ENCODE results near the gene ATP8A1. TPM values are rescaled to one million over a fixed set of nuclear protein-coding genes. Genes with fewer than 3 reads are reported as not detected.

Gene ATP8A1
- total RNA-seq, 4 donors from 2014 or later, result 6.2 to 10.8 (median 7.1) TPM

DNA sequence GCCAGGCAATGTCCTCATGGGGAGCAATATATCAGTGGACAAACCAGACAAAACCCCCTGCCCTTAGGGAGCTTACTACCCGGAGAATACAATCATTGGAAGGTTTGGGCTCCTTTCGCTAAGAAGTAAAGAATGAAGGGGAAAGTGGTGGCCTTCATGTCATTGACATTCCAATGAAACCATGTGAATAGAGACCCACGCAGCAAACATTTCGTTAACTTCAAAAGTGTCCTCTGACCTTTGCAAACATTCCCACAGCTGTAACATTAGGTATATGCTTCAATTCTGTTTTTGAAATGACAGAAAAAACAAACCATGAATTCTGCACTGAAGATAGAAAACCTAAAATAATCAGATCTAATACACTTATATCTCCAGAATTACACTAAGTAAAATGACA lies 7.0 kb downstream of the ATP8A1 start:
- intact Hi-C loops (cut with DNase I), result no loop called here
- H3K4me1 ChIP-seq, result peaks cover 8 to 16% (median 13%) of the 10 kb centered on the region in 4 donors
- H3K27ac ChIP-seq (replicated peaks in 1 of 4), result no peak overlapping the region
- WGBS, result 89% methylated on average over 4 of the region's 4 CpGs
- H3K4me3 ChIP-seq, result no peak overlapping the region
- H3K36me3 ChIP-seq, result no peaks in the 10 kb centered on the region
- no peak for TF ChIP-seq POLR2A (IDR thresholded peaks at IDR 0.05; ENCODE audit: low read depth)
- no peak for TF ChIP-seq POLR2AphosphoS5 (IDR thresholded peaks at IDR 0.05)
- H3K27me3 ChIP-seq, result no peaks in the 10 kb centered on the region
- H3K9me3 ChIP-seq, result no peaks in the 10 kb centered on the region
- no peak for DNase-seq (ENCODE audit: extremely low spot score)

DNA sequence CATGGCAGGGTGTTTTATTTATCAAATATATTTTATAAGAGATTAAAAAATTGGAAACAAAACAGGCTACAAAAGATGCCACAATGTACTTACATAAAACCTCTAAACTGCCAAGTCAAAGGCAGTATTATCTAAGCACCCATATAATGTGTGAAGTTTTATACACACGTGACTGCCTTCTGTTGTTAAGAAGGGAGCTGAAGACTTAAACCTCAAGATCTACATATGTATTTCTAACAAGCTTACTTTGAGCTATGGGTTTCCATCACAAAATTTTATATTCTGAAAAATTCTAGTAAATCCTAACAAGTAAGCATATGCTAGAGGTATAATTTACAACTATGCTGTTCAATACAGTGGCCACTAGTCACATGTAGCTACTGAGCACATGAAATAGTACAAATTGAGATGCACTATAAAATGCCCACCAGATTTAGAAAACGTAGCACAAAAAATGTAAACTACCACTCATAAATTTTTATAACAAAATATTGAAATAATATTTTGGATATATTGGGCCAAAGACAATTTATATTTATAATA lies 9.8 kb downstream of the ATP8A1 start:
- intact Hi-C loops (cut with DNase I), result no loop called here
- H3K9me3 ChIP-seq, result no peaks in the 10 kb centered on the region
- H3K27me3 ChIP-seq, result no peaks in the 10 kb centered on the region
- H3K36me3 ChIP-seq, result no peaks in the 10 kb centered on the region
- TF ChIP-seq POLR2AphosphoS5 (IDR thresholded peaks at IDR 0.05), result no peak
- TF ChIP-seq EP300 (IDR thresholded peaks at IDR 0.05), result no peak
- TF ChIP-seq, protein P1, sequence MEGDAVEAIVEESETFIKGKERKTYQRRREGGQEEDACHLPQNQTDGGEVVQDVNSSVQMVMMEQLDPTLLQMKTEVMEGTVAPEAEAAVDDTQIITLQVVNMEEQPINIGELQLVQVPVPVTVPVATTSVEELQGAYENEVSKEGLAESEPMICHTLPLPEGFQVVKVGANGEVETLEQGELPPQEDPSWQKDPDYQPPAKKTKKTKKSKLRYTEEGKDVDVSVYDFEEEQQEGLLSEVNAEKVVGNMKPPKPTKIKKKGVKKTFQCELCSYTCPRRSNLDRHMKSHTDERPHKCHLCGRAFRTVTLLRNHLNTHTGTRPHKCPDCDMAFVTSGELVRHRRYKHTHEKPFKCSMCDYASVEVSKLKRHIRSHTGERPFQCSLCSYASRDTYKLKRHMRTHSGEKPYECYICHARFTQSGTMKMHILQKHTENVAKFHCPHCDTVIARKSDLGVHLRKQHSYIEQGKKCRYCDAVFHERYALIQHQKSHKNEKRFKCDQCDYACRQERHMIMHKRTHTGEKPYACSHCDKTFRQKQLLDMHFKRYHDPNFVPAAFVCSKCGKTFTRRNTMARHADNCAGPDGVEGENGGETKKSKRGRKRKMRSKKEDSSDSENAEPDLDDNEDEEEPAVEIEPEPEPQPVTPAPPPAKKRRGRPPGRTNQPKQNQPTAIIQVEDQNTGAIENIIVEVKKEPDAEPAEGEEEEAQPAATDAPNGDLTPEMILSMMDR (IDR thresholded peaks at IDR 0.05), result no peak
- TF ChIP-seq POLR2A (IDR thresholded peaks at IDR 0.05; ENCODE audit: low read depth), result no peak
- no peak overlapping the region for H3K4me3 ChIP-seq
- H3K4me1 ChIP-seq, result no peaks in the 10 kb centered on the region
- WGBS, result 94% methylated on average over 2 of the region's 2 CpGs
- no peak overlapping the region for H3K27ac ChIP-seq (replicated peaks in 1 of 4)
- DNase-seq (ENCODE audit: extremely low spot score), result no peak

GRCh38 chr4:42646013-42646784 lies 10.7 kb downstream of the ATP8A1 start:
- H3K9me3 ChIP-seq, result no peaks in the 10 kb centered on the region
- H3K4me1 ChIP-seq, result no peaks in the 10 kb centered on the region
- H3K4me3 ChIP-seq, result no peak overlapping the region
- no peak overlapping the region for H3K27ac ChIP-seq (replicated peaks in 1 of 4)
- no peaks in the 10 kb centered on the region for H3K27me3 ChIP-seq
- H3K36me3 ChIP-seq, result no peaks in the 10 kb centered on the region
- no peak for DNase-seq (ENCODE audit: extremely low spot score)
- intact Hi-C loops (cut with DNase I), result no loop called here
- TF ChIP-seq EP300 (IDR thresholded peaks at IDR 0.05), result no peak
- TF ChIP-seq POLR2A (IDR thresholded peaks at IDR 0.05; ENCODE audit: low read depth), result no peak
- TF ChIP-seq, protein P1 (IDR thresholded peaks at IDR 0.05), result no peak
- TF ChIP-seq POLR2AphosphoS5 (IDR thresholded peaks at IDR 0.05), result no peak
- 90% methylated on average over 7 of the region's 8 CpGs for WGBS

DNA sequence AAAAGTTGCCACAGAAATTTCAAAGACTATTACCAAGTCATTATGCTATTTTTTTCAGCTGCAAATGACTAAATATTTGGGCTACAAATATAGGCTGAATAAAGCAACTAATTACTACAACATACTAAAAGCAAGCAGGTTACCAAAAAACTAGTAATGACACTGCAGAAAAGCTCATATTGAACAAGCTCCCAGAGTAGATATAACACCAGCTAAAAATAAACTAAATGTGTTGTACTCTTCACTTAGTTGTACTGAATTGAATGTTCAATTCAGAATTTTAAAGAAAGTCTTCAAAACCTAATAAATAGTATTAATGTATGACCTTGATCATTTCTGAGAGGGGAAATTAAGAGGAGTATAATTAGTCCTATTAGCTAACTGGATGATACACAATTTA lies 12.0 kb downstream of the ATP8A1 start:
- DNase-seq (ENCODE audit: extremely low spot score), result no peak
- no peak overlapping the region for H3K4me3 ChIP-seq
- H3K9me3 ChIP-seq, result no peaks in the 10 kb centered on the region
- no peaks in the 10 kb centered on the region for H3K4me1 ChIP-seq
- intact Hi-C loops (cut with DNase I), result no loop called here
- H3K36me3 ChIP-seq, result no peaks in the 10 kb centered on the region
- TF ChIP-seq EP300 (IDR thresholded peaks at IDR 0.05) (no peak), POLR2A (IDR thresholded peaks at IDR 0.05; ENCODE audit: low read depth) (no peak), POLR2AphosphoS5 (IDR thresholded peaks at IDR 0.05) (no peak)
- TF ChIP-seq, protein P1 (IDR thresholded peaks at IDR 0.05), result no peak
- H3K27me3 ChIP-seq, result no peaks in the 10 kb centered on the region
- no peak overlapping the region for H3K27ac ChIP-seq (replicated peaks in 1 of 4)

DNA sequence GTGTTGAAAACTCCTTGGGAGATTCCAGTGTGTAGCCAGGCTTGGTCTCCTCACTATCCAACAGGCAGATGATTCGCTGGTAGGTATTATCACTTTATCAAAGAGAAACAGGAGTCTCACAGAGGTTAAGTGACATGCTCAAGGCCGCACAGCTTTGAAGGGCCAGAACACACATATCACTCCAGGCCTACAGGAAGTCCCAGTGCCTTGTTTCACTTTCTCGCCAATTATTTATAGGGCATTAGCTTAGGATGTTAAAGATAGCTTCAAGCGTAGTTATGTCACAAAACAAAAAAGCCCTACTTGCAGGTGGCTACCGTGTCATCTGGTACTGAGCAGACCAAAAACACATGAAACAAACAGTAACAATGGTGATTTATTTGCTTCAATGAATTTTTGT lies 13.2 kb downstream of the ATP8A1 start:
- no peak for DNase-seq (ENCODE audit: extremely low spot score)
- intact Hi-C loops (cut with DNase I), result no loop called here
- H3K4me1 ChIP-seq, result peaks cover 0 to 6% (median 1%) of the 10 kb centered on the region in 4 donors
- no peaks in the 10 kb centered on the region for H3K36me3 ChIP-seq
- no peaks in the 10 kb centered on the region for H3K27me3 ChIP-seq
- no peaks in the 10 kb centered on the region for H3K9me3 ChIP-seq
- WGBS, result 94% methylated on average over 5 of the region's 5 CpGs
- no peak overlapping the region for H3K27ac ChIP-seq (replicated peaks in 1 of 4)
- TF ChIP-seq, protein P1 (IDR thresholded peaks at IDR 0.05), result no peak
- no peak for TF ChIP-seq POLR2A (IDR thresholded peaks at IDR 0.05; ENCODE audit: low read depth)
- no peak for TF ChIP-seq POLR2AphosphoS5 (IDR thresholded peaks at IDR 0.05)
- TF ChIP-seq EP300 (IDR thresholded peaks at IDR 0.05), result no peak
- no peak overlapping the region for H3K4me3 ChIP-seq

Measured in esophagus muscularis mucosa (tissue), 4 donors.